HG03558 (cell line): Measurements from ENCODE around the gene TENM4.
"Not testable (repeated sequence)": the region's sequence is repeated elsewhere in the genome, so short reads cannot be mapped to it uniquely, and the experiment has no call there.

ENCODE experiments used
- ATAC-seq: cut with Tn5 transposase; IDR thresholded peaks from one replicate; pipeline ENCODE4 v1.9.1; 2021; ENCODE audit warnings: moderate number of reproducible peaks; ENCODE audit not compliant: unreplicated experiment; ENCODE audit errors: extremely low read depth

The TENM4 gene

GRCh38 chr11:78615724-78616123 is 825.1 kb downstream of the TENM4 start:
- no peak for ATAC-seq

- no peak for ATAC-seq
Measured at GRCh38 chr11:78613378-78613813, 827.4 kb downstream of the TENM4 start.

GRCh38 chr11:78612721-78613377 is 828.0 kb downstream of the TENM4 start:
- ATAC-seq: no peak

GRCh38 chr11:78609321-78609720 is 831.5 kb downstream of the TENM4 start:
- not testable (repeated sequence) for ATAC-seq

- no peak for ATAC-seq
Measured at GRCh38 chr11:78607696-78608095, 833.1 kb downstream of the TENM4 start.

GRCh38 chr11:78606667-78607066 is 834.2 kb downstream of the TENM4 start:
- ATAC-seq: no peak

- no peak for ATAC-seq
Measured at GRCh38 chr11:78605296-78605695, 835.5 kb downstream of the TENM4 start.

GRCh38 chr11:78603792-78604191 is 837.0 kb downstream of the TENM4 start:
- ATAC-seq: no peak
